Uterus (tissue), 2 donors: ENCODE measurements around the gene RNF144A.

ENCODE experiments used
- POLR2A ChIP-seq, 2 donors: fragments of 450-650 bp; IDR thresholded peaks; one replicate each; pipeline ENCODE4 v1.6.1; 2016; ENCODE audit warnings: antibody characterized with exemption in 2 of 2, mild to moderate bottlenecking in 1 of 2, moderate library complexity in 1 of 2
- TF ChIP-seq, protein P1 (sequence below), 4 experiments: fragments of 200-600 bp in 2 of 4; fragments of 450-650 bp in 2 of 4; sonication (generic) in 2 of 4; IDR thresholded peaks; one replicate each; pipeline ENCODE4 v1.5.1; 2016 to 2019; ENCODE audit warnings: antibody characterized with exemption in 4 of 4, mild to moderate bottlenecking in 2 of 4, moderate library complexity in 1 of 4

DNA sequence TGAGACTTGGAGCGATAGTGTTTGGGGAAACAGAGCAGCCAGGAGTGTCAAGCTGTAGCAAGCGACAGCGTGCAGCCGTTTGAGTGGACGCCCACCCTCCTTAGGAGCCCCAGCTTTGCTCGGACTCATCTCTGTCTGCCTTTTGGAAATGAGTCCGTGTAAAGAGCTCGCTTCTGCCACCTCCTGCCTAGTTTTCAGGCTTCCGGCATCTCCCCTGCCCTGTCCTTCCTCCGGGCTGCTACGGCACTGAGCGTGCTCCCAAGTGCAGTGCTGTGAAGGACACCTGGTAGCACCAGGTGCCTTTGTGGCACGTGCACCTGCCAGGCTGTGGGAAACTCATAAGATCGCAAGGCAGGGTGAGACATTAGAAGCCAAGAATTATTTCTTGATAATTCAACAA lies 117.1 kb downstream of the RNF144A start:
- TF ChIP-seq, protein P1, sequence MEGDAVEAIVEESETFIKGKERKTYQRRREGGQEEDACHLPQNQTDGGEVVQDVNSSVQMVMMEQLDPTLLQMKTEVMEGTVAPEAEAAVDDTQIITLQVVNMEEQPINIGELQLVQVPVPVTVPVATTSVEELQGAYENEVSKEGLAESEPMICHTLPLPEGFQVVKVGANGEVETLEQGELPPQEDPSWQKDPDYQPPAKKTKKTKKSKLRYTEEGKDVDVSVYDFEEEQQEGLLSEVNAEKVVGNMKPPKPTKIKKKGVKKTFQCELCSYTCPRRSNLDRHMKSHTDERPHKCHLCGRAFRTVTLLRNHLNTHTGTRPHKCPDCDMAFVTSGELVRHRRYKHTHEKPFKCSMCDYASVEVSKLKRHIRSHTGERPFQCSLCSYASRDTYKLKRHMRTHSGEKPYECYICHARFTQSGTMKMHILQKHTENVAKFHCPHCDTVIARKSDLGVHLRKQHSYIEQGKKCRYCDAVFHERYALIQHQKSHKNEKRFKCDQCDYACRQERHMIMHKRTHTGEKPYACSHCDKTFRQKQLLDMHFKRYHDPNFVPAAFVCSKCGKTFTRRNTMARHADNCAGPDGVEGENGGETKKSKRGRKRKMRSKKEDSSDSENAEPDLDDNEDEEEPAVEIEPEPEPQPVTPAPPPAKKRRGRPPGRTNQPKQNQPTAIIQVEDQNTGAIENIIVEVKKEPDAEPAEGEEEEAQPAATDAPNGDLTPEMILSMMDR (IDR thresholded peaks at IDR 0.05) = no peak
- TF ChIP-seq POLR2A (IDR thresholded peaks at IDR 0.05) = no peak
